Measurements from ENCODE around the gene SLC6A15. TPM values are rescaled to one million over a fixed set of nuclear protein-coding genes. Genes with fewer than 3 reads are reported as not detected.

SLC6A15 gene
- polyA plus RNA-seq, 3 donors, result 0.60 to 0.74 (median 0.68) TPM

DNA sequence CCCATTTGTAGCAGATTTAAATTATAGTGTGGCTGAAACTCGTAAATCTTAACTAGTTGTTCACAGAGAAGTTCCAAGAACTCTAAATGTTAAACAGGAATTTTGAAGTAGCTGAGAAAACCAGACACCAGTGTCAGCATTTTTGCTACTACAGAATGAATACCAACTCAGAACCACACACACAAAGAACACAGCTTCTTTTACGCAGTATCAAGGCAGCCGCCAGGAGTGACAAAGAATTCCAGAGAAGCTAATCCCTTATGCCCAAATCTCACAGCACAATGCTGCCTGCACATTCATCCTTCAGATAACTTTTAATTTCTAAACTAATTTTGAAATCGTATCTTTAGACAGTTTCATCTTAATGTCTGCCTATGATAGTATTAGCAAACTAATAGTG, 37.4 kb downstream of the SLC6A15 start:
- DNase-seq (ENCODE audit: low read depth in 3 of 3, low spot score in 2 of 3), result no peak

DNA sequence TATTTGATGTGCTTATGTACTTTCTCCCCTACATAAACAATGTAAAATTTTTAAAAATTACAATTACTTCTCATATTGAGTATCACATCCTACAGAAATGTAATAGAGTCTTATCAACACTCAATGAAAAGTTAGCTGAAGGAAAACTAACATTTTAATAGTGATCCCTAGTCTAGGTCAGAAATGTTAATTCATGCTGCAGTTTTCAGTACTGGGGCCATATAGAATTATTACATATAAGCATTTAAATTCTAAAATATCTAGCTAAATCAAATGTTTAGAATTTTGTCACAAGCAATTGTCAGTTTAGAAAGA, 37.8 kb downstream of the SLC6A15 start:
- no peak for DNase-seq (ENCODE audit: low read depth in 3 of 3, low spot score in 2 of 3)

DNA sequence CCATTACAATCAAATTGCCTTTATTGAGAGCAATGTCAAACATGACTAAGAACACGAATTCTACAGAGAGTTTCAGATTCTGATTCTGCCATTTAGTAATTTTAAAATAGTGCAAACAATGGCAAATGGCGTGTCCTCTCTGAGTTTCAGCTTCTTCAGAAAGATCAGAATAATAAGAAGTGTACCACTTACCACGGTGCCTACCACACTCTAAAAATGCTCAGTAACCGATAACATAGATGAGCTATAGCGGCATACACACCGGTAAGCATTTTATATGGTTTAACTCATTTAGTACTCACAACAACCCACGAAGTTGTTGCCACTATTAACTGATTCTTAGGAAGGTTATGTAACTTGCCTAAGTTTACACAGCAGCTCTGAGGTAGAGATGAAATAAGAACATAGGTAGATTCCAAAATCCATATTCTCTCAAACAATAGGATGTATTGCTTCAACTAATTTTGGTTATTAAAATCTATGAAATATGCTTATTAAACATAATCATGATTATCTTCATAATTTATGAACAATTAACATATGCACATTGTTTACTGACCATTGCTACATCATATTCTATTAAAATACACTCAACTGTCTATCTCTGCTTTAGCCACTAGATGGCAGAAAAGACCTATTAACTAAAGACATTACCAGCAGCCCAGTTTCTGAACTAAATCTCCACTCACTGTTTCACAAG, 38.3 kb downstream of the SLC6A15 start:
- DNase-seq (ENCODE audit: low read depth in 3 of 3, low spot score in 2 of 3), result peak; percentile 23 to 29 (median 27)

DNA sequence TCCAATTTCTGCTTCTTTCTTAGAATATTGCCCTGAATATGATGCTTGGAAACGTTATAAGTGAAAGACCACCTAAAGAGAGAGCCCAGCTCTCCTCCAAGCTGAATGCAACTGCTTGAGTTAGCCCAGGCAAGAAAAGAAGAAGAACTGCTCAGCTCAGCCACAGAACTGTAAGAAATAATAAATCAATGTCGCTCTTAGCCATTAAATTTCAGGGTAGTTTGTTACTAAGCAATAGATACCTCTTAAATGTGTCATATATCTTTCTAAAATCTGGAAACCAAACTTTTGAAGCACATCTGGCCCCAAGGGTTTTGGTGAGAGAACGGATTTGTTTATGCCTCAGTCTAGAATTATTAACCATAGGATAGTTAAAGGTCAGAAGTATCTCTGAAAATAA, 50.4 kb downstream of the SLC6A15 start:
- no peak for DNase-seq (ENCODE audit: low read depth in 3 of 3, low spot score in 2 of 3)

DNA sequence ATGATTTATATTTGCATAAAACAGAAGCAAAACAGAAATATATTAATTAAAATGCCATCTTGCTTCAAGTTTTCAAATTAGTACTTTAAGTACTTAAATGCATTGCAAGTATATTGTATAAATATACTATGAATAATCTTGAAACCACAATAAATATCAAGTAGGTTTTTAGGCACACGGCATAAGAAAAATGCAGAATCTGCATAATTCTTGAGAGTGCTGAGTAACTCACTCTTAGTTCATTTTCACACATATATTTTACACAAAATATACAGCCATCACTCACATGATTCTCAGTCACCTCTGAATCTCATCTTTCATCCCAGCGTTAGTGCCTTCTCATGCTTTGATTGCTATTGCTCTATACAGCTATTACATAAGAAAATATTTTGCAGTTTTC, 51.9 kb downstream of the SLC6A15 start:
- no peak for DNase-seq (ENCODE audit: low read depth in 3 of 3, low spot score in 2 of 3)

DNA sequence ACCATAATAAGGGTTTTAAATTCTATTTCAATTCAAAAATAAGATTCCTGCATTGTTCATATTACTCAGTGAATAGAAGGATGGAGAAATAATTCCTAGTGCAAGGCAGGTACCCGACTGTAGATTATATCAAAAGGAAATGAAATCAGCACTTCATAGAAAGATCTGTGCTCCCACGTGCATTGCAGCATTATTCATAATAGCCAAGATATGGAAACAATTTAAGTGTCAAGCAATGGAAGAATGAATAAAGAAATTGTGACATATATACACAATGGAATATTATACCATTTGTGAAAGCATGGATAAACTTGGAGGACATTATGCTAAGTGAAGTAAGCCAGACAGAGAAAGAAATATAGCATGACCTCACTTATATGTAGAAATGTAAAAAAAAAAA, 53.8 kb downstream of the SLC6A15 start:
- no peak for DNase-seq (ENCODE audit: low read depth in 3 of 3, low spot score in 2 of 3)

DNA sequence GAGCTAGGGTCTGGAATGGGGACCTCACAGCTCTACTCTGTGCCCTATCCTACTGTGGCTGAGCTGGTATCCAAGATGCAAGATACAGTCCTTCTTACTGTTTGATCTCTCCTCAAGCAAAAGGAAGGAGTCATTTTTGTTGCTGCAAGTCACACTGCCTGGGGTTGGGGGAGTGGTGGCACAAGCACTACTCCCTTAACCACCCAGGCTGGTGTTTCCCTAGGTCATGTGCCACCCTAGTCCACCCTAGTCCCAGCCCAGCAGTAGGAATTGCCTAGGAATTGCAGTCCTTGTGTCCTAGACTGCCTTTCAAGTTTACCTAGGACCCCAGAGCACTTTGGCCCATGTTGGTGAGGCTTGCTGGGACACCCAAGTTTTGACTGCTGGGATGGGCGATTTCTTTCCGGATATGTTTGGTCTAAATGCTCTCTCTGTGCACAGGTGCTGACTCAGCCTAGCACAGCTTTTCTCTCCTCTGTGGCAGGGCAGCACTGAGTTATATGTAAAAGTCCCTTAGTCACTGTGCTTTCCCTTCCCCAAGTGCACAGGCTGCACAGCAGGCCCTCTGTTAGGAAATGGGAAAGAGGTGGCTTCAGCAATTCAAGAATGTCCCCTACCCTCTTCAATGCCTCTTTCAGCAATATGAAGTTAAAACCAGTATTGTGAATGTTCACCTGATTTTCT, 54.9 kb downstream of the SLC6A15 start:
- DNase-seq (ENCODE audit: low read depth in 3 of 3, low spot score in 2 of 3), result no peak

DNA sequence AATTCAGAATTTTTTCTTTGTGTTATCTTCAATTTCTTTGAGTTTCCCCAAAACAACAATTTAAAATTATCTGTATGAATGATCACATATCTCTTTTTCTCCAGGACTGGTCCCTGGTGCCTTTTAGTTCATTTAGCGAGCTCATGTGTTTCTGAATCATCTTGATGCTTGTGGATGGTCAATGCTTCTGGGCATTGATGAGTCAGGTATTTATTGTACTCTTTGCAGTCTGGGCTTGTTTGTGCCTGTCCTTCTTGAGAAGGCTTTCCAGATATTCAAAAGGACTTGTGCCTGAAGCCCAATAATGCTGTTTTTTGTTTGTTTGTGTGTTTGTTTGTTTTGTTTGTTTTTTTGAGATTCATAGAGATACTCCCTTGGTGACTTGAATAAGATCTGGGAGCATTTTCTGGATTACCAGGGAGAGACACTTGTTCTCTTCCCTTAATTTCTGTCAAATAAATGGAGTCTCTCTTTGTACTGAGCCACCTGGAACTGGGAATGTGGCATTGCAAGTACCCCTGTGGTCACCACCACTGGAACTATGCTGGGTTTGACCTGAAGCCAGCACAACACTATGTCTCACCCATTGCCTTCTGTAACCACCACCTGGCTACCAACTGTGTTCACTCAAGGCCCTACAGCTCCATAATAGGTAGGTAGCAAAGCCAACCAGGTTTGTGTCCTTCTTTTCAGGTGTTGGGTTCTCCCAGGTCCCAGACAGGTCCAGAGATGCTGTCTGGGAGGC, 56.3 kb downstream of the SLC6A15 start:
- no peak for DNase-seq (ENCODE audit: low read depth in 3 of 3, low spot score in 2 of 3)

DNA sequence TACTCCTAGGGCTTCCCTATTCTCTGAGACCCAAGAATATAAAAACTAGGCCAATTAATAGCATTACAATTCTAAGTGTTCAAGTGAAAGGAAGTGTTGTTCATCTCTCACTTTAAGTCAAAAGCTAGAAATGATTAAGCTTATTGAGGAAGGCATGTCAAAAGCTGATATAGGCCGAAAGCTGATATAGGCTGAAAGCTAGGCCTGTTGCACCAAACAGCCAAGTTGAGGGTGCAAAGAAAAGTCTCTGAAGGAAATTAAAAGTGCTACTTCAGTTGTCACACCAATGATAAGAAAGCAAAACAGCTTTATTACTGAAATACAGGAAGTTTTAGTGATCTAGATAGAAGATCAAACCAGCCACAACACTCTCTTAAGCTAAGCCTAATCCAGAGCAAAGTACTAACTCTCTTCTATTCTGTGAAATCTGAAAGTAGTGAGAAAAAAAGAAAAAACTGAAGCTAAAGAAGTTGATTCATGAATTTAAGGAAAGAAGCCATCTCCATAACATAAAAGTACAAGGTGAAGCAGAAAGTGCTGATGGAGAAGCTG, 68.9 kb downstream of the SLC6A15 start:
- DNase-seq (ENCODE audit: low read depth in 3 of 3, low spot score in 2 of 3), result no peak

DNA sequence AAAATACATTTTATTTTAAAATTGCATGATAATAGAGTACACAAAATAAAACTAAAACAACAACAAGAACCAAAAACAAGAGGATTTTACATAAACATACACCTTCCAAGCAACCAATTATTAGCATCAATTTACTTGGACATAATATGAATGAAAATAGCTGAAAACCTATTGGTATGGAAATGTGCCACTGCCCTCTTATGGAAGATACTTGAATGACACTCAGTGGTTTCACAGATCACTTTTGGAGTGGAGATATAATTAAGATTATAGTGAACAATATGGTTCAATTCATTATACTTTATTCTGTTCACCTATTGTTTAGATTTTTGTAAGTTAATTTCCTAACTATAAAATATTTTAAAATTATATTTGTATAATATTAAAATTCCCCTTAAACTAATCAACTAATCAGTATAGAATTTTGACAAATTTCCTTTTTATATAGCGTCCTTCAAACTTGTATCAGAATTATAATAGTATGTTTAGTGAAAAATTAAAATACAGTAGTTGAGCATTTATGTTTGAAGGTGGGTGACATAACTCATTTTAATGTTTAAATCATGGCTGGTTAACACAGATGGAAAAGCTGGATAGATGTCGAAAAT, 70.1 kb downstream of the SLC6A15 start:
- peak in 2 of 3 donors; percentile 12 to 13 for DNase-seq (ENCODE audit: low read depth in 3 of 3, low spot score in 2 of 3)

DNA sequence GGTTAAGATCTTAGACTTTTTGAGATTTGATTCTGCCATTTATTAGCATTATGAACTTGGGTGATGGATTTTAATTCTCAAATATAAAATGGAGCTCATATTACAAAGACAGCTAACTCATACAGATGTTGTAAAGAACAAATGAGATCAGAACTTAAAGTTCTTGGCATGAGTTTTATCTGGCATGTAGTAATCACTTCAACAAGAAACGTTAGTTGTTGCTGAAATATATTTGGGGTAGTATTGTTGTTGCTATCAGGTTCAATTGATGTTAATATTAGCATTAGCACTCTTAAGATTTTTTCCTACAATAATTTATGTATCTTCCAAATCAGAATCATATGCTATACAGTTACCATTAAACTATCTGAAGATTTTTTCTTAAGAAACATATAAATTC, 71.0 kb downstream of the SLC6A15 start:
- DNase-seq (ENCODE audit: low read depth in 3 of 3, low spot score in 2 of 3), result no peak

DNA sequence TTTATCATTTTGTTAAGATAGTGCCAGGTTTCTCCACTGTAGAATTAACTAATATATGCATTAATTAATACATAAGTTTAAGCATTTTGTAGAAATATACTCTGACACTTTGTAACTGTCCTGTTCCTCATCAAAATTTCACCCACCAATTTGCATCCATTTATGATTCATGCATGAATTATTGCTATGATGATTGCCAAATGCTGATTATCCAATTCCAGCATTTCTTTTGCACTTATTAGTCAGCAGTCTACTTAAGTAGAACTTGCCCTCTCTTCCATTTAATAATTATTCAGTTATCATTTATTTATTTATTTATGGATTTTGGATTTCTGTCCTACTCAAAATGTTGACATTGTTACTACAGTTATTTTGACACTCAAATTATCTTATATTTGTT, 72.2 kb downstream of the SLC6A15 start:
- DNase-seq (ENCODE audit: low read depth in 3 of 3, low spot score in 2 of 3), result no peak

DNA sequence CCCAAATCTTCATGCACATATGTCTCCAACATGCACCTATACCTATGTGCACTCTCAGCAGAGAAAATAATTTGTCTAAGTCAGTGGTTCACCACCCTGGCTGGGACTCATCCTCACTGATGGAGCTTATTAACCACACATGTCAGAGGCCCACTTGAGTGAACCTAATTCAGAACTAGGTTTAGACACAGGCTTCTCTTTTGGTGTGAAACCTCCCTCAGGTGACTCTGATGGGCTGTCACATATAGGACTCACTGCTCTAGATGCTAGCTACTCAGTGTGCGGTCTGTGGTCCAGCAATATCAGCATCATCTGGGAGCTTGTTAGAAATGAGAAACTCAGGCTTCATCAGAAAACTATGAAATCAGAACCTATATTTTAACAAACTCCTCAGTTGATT, 85.7 kb downstream of the SLC6A15 start:
- DNase-seq (ENCODE audit: low read depth in 3 of 3, low spot score in 2 of 3), result no peak

DNA sequence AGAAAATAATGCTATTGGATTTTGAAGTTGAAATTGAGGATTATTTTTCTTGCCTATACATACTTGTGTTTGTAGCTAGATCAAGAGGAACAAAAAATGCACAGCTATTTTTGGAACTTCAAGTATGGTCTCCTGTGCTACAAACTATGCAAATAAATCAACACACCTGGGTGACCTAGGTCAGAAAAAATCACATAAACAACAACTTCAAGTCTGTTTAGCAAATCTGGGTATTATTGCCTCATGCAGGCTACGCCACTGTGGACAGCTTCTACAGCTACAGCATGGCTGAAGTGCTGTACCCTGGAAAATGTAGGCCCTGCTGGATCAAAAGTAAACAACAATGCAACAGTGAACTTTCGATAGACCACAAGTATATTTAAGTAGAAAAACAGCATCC, 87.5 kb downstream of the SLC6A15 start:
- DNase-seq (ENCODE audit: low read depth in 3 of 3, low spot score in 2 of 3), result no peak

DNA sequence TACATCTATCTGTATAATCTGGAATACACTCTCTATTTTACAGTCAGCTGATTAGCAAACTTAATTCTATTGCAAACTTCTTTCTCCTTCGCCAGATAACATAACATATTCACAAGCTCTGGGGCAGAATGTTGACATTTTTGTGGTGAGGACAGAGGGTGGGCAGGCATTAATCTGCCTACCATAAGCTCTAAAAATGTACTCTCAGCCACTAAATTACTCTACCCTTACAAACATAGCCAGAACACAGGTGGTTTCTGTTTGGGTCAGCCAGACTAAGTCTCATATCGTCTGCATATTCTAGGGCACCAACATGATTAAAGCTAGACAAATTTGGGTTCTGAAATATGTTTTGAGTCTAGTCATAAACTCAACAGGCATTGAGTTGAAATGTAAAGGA, 90.1 kb downstream of the SLC6A15 start:
- no peak for DNase-seq (ENCODE audit: low read depth in 3 of 3, low spot score in 2 of 3)

DNA sequence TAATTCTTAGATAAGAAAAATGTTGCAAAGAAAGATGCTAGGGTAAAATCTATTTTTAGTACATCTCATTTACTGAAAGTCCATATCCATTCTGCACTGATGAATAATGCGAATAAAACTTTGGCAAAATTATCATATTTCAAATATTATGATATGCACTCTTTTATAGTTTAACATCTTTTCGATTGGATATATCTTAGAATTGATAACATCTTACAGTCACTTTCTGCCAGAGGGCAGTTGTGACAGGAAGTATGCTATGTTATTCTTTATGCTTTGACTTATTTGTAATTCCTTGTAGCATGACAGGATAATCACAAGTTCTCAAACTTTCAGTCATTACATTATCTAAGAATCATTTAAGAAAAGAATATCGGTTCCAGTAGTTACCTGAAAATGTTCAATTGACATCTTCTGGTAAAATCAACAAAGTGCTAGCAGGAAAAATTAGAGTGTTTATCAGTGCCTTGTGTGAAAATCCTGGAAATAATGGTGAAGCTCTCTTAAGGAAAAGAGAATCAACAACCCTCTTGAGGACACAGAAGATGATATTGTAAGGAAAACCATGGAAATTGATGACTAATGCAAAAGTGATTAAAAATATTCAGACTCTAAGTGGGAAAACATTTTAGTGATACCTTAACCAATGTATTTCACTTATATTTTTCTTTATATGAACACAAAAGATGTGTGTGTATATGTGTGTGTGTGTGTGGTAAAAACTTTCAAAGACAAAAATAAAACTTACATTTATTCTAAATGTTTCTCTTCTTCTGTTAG, 95.5 kb downstream of the SLC6A15 start:
- DNase-seq (ENCODE audit: low read depth in 3 of 3, low spot score in 2 of 3), result no peak

DNA sequence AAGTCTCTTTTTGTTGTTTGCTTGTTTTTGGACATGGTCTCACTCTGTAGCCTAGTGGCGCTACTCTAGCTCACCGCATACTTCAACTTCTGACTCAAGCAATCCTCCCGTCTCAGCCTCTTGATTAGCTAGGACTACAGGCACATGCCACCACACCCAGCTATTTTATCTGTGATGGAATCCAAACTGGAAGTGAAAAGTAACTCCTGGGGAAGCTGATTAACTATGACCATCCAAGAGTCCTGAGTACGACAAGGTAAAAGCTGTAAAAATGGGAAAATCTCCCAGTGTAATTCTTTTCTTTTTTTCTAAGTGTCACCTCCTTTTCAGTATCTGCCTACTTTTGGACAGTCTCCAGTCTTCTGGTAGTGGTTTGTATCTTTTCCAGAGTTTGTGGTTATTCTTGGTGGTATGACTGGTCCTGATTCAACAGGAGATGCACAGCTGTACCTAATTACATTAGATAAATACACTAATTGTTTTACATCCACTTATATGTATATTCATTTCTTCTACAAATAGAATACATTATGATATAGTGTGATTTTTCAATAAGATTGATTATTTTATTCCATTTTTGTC, 97.8 kb downstream of the SLC6A15 start:
- DNase-seq (ENCODE audit: low read depth in 3 of 3, low spot score in 2 of 3), result no peak

DNA sequence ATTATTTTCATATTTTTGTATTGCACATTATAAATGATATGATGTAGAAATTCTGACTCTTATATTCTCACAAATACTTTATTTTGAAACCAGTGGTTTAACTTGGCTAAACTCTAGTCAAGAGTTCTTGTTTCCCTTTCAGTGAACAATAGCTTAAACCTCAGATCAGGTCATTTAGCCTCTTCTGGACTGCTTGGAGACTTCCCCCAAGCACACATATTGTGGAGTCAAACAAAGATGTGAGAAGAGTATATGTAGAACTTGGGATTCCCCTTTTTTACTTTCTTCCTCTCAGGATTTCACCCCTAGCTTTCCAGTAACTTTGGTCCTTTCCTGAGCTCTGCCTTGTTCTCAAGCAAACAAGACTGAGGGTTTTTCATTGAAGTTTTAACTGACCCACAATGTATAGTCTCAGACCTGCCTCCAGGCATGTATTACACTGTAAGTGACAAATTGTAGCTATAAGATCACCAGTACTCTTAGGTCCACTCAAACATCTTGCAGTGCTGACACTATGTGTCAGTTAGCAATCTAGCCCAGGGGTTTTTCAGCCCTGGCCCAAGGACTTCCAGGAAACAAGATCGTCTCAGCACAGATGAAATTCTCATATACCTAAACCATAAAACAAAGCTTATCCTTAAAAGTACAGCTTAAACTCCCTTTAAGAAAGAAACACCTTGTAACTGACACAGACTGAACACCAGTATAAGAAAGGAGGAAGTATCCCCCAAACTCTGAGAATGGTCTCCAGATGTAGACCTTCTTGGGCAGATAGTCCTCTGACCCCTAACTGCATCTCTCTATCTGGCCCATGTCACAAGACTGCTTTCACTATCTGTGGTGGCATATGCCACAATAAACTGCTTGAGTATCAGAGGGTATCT, 98.6 kb downstream of the SLC6A15 start:
- no peak for DNase-seq (ENCODE audit: low read depth in 3 of 3, low spot score in 2 of 3)

DNA sequence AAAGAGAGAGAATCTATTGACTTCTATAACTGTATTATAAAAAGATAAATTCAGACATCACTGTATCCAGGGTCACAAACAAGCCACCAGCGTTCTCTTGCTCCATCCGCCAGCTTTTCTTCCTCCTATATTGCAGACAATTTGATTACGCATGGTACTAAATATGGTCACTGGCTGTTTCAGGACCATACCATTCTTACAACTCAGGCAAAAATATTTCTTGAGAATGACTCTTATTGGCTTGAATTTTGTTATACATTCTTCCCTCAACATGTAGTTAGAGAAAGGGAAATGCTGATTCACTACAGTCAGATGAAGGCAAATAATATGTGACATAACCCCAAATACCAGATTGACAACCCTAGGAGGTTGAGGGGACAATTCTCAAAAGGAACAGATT, 101.3 kb downstream of the SLC6A15 start:
- DNase-seq (ENCODE audit: low read depth in 3 of 3, low spot score in 2 of 3), result no peak
